ENCODE data around the gene GIMAP2. TPM values are rescaled to one million over a fixed set of nuclear protein-coding genes. Genes with fewer than 3 reads are reported as not detected.

The GIMAP2 gene
- total and polyA plus RNA-seq, 2 of the 13 experiments (the other 11 are each of a cell fraction or from before 2014, with no cell fraction given), result 0.49 to 1.4 TPM

- H3K9me3 ChIP-seq (ENCODE audit: low read length), result no peaks in the 10 kb centered on the region
- DNase-seq (ENCODE audit: low spot score), result no peak
- ATAC-seq, result no peak
- H3K4me3 ChIP-seq (replicated peaks in 1 of 3; ENCODE audit: insufficient read depth in 1 of 3, low read depth in 2 of 3, low read length in 3 of 3), result no peak overlapping the region
- 11% methylated on average over 4 of the region's 4 CpGs for WGBS (ENCODE audit: low lambda C conversion rate)
- H3K27me3 ChIP-seq (ENCODE audit: control insufficient read depth in 1 of 2, insufficient read depth in 2 of 2, low read length in 2 of 2), result no peaks in the 10 kb centered on the region; a peak in 1 of 5 replicates
- TF ChIP-seq IRF9 (CRISPR knock-in tag; IDR thresholded peaks at IDR 0.05; ENCODE audit: borderline replicate concordance), result no peak
- TF ChIP-seq ZNF335 (CRISPR knock-in tag; IDR thresholded peaks at IDR 0.05), result no peak
- no peak for TF ChIP-seq MTF1 (CRISPR knock-in tag; IDR thresholded peaks at IDR 0.05)
- no peak for TF ChIP-seq ISL2 (CRISPR knock-in tag; IDR thresholded peaks at IDR 0.05)
- no peak for TF ChIP-seq ZNF383 (CRISPR knock-in tag; IDR thresholded peaks at IDR 0.05; ENCODE audit: borderline replicate concordance)
- TF ChIP-seq NFIC (IDR thresholded peaks at IDR 0.05; ENCODE audit: low read length), result no peak
- TF ChIP-seq ZNF562 (CRISPR knock-in tag; IDR thresholded peaks at IDR 0.05; ENCODE audit: borderline replicate concordance), result no peak
- no peak for TF ChIP-seq ATF7 (IDR thresholded peaks at IDR 0.05)
- no peak for TF ChIP-seq ATF7 (CRISPR knock-in tag; IDR thresholded peaks at IDR 0.05)
- no peak for TF ChIP-seq ZBTB7B (CRISPR knock-in tag; IDR thresholded peaks at IDR 0.05)
- TF ChIP-seq PBX2 (CRISPR knock-in tag; IDR thresholded peaks at IDR 0.05), result no peak
- no peak for TF ChIP-seq MATR3 (CRISPR knock-in tag; IDR thresholded peaks at IDR 0.05)
- TF ChIP-seq AKNA (CRISPR knock-in tag; IDR thresholded peaks at IDR 0.05; ENCODE audit: borderline replicate concordance), result no peak
- TF ChIP-seq KDM1A (CRISPR knock-in tag; IDR thresholded peaks at IDR 0.05), result no peak
- TF ChIP-seq SRF (IDR thresholded peaks at IDR 0.05; ENCODE audit: low read depth, low read length), result no peak
- TF ChIP-seq ZNF354B (CRISPR knock-in tag; IDR thresholded peaks at IDR 0.05), result no peak
- BruUV-seq (replicated peaks), result no TSS peak
- H3K9ac ChIP-seq (ENCODE audit: insufficient read depth, low read depth, low read length), result no peak overlapping the region
- H3K36me3 ChIP-seq (replicated peaks in 1 of 2; ENCODE audit: control insufficient read depth in 1 of 2, insufficient read depth in 2 of 2, low read length in 2 of 2), result no peaks in the 10 kb centered on the region
- H2AFZ ChIP-seq (ENCODE audit: low read length), result no peak overlapping the region
- H3K27ac ChIP-seq (ENCODE audit: extremely low read length, insufficient read depth, low read length), result no peak overlapping the region
- H3K79me2 ChIP-seq (ENCODE audit: insufficient read depth, low read length), result no peaks in the 10 kb centered on the region
- no peak overlapping the region for H3K4me2 ChIP-seq (ENCODE audit: low read depth, low read length)
- H4K20me1 ChIP-seq (ENCODE audit: insufficient read depth, low read length), result no peaks in the 10 kb centered on the region
- intact Hi-C loops (cut with micrococcal nuclease; ENCODE audit: unreplicated experiment), result no loop called here
- no peak for FAIRE-seq
- H3K4me1 ChIP-seq (ENCODE audit: insufficient read depth, low read length), result no peaks in the 10 kb centered on the region
- ChIA-PET CTCF (ENCODE audit: low intra/inter-chr PET ratio, low total read pairs) (no interaction called here), POLR2A (no interaction called here)
- in situ Hi-C loops (cut with HindIII; ENCODE audit: extremely low pct_ligation_motif_present, low pct_unique_long_range_greater_than_20kb), result no loop called here
Observed at GRCh38 chr7:150663802-150664494, 21.6 kb upstream of the GIMAP2 start.
